ENCODE data around the gene MYO10. TPM values are rescaled to one million over a fixed set of nuclear protein-coding genes. Genes with fewer than 3 reads are reported as not detected.
"Not testable (repeated sequence)": the region's sequence is repeated elsewhere in the genome, so short reads cannot be mapped to it uniquely, and the experiment has no call there.

The MYO10 gene
- total RNA-seq, 1 donor from 2014 or later, result 20.0 TPM

- Histone ChIP-seq H3K4me3 (no peak overlapping the region), H3K9me3 (peaks cover 0 to 4% of the 10 kb centered on the region in 2 donors), H3K27me3 (no peaks in the 10 kb centered on the region), H3K36me3 (no peaks in the 10 kb centered on the region), H3K4me1 (no peaks in the 10 kb centered on the region), H3K27ac (no peak overlapping the region)
- TF ChIP-seq CTCF (IDR thresholded peaks at IDR 0.05), result no peak
- DNase-seq (ENCODE audit: low spot score in 2 of 2), result no peak
- intact Hi-C loops (cut with DNase I), result no loop called here
Measured at GRCh38 chr5:16661713-16662112, 274.4 kb downstream of the MYO10 start.

DNA sequence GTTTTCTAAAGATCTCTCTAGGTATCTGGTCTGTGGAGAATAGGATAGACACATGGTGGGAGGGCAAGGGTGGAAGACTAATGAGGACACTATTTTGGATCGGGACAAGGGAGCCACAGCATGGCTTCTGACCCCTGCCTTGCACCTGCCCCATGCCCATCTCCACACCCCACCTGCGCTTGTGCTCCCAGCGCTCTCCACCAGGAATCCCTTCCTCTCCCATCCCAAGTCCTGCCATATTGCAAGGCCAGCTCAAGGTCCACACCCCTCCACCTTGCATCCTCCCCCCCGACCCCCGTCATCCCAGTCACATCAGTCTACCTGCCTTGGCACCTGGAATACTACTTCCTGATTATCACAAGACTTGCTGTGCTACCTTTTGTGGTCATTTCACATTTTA lies 275.1 kb downstream of the MYO10 start:
- no peak for TF ChIP-seq CTCF (IDR thresholded peaks at IDR 0.05)
- DNase-seq (ENCODE audit: low spot score in 2 of 2), result no peak
- no peaks in the 10 kb centered on the region for H3K4me1 ChIP-seq
- no peak overlapping the region for H3K4me3 ChIP-seq
- intact Hi-C loops (cut with DNase I), result no loop called here
- H3K36me3 ChIP-seq, result no peaks in the 10 kb centered on the region
- H3K9me3 ChIP-seq, result peaks cover 0 to 4% of the 10 kb centered on the region in 2 donors
- H3K27me3 ChIP-seq, result no peaks in the 10 kb centered on the region
- no peak overlapping the region for H3K27ac ChIP-seq

DNA sequence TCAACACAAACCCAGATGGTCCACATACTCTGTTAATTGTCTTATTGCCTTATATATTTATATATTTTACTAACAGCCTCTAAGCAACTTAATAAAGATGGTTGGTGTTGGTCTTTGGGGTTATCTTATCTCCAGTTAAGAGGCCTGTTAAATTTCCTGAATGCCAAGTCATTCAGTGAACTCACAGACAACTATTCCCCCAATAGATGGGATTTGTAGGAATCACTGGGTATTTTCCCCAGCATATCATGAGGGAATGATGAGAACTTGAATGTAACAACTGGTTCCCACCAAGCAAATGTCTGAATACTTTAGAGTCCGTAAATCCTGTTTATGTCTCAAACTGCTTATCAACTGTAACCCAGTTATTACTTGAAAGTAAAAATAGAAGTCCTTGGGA lies 276.6 kb downstream of the MYO10 start:
- Histone ChIP-seq H3K27ac (no peak overlapping the region), H3K9me3 (peaks cover 0 to 4% of the 10 kb centered on the region in 2 donors), H3K27me3 (no peaks in the 10 kb centered on the region), H3K4me1 (no peaks in the 10 kb centered on the region), H3K36me3 (no peaks in the 10 kb centered on the region), H3K4me3 (no peak overlapping the region)
- TF ChIP-seq CTCF (IDR thresholded peaks at IDR 0.05), result no peak
- intact Hi-C loops (cut with DNase I), result no loop called here
- no peak for DNase-seq (ENCODE audit: low spot score in 2 of 2)

DNA sequence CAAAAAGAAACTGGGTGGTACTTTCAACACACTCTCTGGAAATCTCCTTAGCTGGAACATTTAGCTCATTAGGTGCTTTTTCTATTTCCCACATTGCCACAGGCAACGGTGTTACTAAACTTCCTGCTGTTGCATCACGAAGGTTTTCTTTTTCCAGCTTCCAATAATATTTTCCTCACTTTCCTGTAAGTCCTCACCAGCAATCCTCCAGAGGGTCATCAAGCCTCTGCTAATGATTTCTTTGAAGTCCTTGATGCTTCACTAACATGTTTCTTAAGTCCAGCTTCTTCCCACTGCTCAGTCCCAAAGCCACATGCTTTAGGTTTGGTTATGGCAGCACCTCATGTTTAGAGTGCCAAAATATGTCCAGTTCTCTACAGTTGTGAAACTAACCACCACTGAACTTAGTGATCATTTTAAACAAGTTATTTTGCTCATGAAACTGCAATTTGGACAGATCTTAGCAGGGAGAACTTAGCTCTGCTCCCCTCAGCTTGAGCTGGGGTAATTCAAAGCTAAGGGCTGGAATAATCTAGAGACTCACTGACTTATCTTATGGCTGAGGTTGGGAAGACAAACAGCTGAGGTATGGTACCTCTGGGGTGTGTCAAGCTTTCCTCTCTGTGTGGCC lies 279.4 kb downstream of the MYO10 start:
- no peak for DNase-seq (ENCODE audit: low spot score in 2 of 2)
- H3K4me3 ChIP-seq, result no peak overlapping the region
- intact Hi-C loops (cut with DNase I), result no loop called here
- H3K9me3 ChIP-seq, result peaks cover 0 to 4% of the 10 kb centered on the region in 2 donors
- no peaks in the 10 kb centered on the region for H3K27me3 ChIP-seq
- peak overlapping the region in 1 of 2 donors; percentile 27 for H3K27ac ChIP-seq
- H3K4me1 ChIP-seq, result no peaks in the 10 kb centered on the region
- TF ChIP-seq CTCF (IDR thresholded peaks at IDR 0.05), result no peak
- no peaks in the 10 kb centered on the region for H3K36me3 ChIP-seq

DNA sequence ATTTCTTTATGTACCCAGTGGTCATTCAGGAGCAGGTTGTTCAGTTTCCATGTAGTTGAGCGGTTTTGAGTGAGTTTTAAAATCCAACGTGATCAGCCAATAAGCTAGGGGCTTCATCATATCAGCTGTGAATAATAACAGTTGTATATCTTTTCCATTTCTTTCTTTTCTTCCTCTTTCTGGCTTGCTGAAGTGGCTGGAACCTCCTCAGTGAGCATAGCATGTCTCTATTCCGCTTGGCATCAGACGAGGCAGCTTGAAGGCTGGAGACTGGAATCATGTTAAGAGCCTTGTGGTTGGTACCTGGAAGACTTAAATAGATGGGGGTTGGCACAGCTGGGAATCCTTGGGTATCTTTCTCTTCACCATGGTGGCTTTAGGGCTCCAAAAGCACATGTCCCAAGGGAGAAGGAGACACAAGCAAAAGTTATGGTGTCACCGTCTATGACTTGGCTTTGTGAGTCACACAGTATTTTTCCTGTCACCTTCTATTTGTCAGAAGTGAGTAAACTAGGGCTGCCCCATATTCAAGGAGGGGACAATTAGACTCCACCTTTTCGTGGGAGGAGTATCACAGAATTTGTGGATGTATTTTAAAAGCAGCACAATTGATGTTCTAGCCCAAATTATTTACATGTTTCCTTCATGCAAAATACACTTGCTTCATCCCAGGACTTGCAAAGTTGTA lies 281.3 kb downstream of the MYO10 start:
- H3K4me3 ChIP-seq, result no peak overlapping the region
- no peaks in the 10 kb centered on the region for H3K27me3 ChIP-seq
- peaks cover 0 to 4% of the 10 kb centered on the region in 2 donors for H3K9me3 ChIP-seq
- H3K27ac ChIP-seq, result no peak overlapping the region
- no peak for DNase-seq (ENCODE audit: low spot score in 2 of 2)
- intact Hi-C loops (cut with DNase I), result no loop called here
- H3K4me1 ChIP-seq, result no peaks in the 10 kb centered on the region
- TF ChIP-seq CTCF (IDR thresholded peaks at IDR 0.05), result no peak
- H3K36me3 ChIP-seq, result no peaks in the 10 kb centered on the region

- H3K27ac ChIP-seq; intact Hi-C loops (cut with DNase I): not testable (repeated sequence)
Measured at GRCh38 chr5:16648739-16649138, 287.3 kb downstream of the MYO10 start.

More at GRCh38 chr5:16648739-16649138, 287.3 kb downstream of the MYO10 start:
- H3K27me3 ChIP-seq; DNase-seq (ENCODE audit: low spot score in 2 of 2); H3K9me3 ChIP-seq; H3K36me3 ChIP-seq; H3K4me3 ChIP-seq; H3K4me1 ChIP-seq: not testable (repeated sequence)
